Measurements from ENCODE around the gene EHBP1L1.

EHBP1L1 gene

DNA sequence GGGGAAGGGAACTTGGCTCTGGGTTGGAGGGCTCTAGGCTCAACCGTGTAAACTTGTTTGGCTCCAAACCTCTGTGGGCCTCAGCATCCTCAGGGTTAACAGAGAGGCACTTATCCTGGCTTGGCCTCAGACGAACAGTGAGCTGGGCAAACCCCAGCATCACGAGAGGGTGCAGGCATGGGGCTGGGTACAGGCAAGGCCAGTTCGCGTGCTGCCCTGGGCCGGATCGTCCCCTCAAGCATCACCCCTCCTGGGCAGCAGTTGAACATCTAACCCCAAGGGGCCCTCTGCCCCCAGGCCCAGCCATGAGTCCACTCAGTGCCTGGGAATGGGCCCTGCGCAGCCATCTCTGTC lies 1.9 kb downstream of the EHBP1L1 start:
- no peak for DNase-seq (ENCODE audit: low read depth, low spot score)

DNA sequence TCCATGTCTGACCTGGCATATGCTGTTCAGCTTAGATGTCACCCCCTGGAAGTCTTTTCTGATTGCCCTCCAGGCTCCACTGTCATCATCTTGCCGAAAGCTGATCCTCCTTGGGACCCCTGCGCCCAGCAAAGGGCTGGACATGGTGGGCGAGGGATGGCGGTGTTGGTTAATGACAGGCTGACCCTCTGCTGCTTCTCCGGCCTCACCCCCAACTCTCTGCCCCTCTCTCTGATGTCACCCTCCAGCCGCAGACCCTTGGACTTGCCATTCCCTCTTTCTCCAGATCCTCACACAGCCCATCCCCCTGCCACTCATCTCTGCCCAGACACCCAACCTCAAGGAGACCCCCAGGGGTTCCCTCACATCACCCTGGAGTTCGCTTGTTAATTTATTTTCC lies 2.3 kb downstream of the EHBP1L1 start:
- DNase-seq (ENCODE audit: low read depth, low spot score), result no peak

DNA sequence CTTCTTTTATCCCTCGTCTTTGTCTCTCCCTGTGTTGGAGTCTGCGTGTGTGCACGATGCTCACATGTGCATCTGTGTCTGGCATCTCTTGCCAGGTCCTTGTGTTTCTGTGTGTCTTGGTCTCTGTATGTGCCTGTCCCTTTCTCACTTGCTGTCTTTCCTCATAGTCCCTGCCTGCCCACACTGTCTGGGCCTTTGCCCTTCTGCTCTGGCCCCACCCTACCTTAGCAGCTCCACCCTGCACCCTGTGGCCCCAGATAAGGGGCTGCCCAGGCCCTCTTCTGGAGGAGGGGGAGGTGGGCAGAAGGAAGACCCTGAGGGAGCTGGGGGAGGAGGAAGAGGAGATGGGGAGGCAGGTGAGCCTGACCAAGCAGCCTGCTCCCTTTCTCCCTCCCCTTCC lies 2.8 kb downstream of the EHBP1L1 start:
- no peak for DNase-seq (ENCODE audit: low read depth, low spot score)

DNA sequence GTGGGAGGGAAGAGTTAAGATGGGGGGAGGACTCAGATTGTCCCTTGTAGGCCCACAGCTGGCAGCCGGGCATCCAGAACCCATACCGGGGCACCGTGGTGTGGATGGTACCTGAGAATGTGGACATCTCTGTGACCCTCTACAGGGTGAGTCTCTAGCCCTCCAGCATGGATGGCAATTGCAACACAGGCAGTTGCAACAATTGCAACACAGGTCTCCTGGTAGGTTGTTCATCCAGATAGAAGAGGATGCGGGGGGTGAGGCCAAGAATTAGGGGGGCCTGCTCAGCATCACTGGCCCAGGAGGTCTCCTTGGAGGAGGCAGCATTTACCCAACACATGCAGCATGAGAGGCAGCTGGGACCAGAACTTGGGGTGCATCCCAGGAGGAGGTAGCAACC lies 3.4 kb downstream of the EHBP1L1 start:
- DNase-seq (ENCODE audit: low read depth, low spot score), result no peak

DNA sequence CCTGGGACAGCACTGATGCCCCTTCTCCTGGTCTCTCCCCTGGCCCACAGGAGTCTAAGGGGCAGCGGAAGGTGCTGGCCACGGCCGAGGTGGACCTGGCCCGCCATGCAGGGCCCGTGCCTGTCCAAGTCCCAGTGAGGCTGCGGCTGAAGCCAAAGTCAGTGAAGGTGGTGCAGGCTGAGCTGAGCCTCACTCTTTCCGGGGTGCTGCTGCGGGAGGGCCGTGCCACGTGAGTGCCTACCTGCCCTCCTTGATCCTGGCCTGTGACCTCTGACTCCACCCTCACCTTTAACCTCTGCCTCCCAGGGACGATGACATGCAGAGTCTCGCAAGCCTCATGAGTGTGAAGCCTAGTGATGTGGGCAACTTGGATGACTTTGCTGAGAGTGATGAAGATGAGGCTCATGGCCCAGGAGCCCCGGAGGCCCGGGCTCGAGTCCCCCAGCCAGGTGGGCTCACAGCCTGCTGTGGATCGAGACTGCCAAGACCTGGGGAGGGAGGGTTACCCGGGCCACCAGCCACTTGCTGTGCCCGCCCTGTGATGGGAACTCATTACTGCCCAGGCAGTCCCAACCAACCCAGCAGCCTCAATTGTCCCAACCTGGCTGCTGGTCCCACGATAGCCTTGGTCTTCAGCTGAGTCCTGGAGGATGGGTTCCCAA lies 4.3 kb downstream of the EHBP1L1 start:
- no peak for DNase-seq (ENCODE audit: low read depth, low spot score)

DNA sequence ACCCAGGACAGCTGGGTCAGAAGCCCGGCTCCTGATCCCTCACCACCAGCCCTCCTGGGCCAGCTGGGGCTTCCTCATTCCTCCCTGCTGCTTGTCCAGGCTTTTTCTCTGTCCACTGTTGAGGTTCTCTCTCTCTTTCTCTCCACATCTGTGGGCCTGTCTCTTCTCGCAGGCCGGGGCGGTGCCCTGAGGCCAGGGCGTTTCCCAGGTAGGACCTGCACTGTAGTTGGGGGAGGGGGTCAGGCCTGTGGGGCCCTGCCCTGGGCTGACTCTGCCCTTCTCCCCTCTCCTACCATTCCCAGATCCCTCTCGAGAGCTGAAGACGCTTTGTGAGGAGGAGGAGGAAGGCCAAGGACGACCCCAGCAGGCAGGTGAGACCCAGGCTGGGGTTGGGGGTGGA lies 4.9 kb downstream of the EHBP1L1 start:
- DNase-seq (ENCODE audit: low read depth, low spot score), result no peak

DNA sequence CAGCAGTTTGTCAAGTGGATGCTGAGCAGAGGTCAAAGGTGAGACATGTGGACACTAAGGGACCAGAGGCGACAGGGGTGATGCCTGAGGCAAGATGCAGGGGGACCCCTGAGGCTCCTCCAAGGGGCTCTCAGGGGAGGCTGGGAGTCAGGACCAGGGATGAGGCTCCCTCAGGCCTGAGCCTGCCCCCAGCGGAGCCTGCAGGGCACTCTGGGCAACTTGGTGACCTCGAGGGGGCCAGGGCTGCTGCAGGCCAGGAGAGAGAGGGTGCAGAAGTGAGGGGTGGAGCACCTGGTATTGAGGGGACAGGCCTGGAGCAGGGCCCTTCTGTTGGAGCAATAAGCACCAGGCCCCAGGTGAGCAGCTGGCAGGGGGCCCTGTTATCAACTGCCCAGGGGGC lies 6.1 kb downstream of the EHBP1L1 start:
- no peak for DNase-seq (ENCODE audit: low read depth, low spot score)

DNA sequence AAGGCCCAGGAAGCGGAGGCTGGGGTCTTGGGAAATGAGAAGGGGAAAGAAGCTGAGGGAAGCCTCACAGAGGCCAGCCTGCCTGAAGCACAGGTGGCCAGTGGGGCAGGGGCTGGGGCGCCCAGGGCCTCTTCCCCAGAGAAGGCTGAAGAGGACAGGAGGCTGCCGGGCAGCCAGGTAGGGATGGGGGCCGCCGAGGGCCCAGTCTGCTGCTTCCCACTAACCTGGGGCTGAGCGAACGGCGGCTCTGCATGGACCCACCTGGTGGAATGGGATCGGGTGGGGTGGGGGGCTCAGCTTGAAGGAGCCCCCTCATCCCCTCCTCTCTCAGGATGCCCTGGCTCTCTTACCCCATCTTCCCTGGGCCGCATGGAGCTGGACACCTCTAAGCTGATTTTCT lies 7.7 kb downstream of the EHBP1L1 start:
- DNase-seq (ENCODE audit: low read depth, low spot score), result no peak

DNA sequence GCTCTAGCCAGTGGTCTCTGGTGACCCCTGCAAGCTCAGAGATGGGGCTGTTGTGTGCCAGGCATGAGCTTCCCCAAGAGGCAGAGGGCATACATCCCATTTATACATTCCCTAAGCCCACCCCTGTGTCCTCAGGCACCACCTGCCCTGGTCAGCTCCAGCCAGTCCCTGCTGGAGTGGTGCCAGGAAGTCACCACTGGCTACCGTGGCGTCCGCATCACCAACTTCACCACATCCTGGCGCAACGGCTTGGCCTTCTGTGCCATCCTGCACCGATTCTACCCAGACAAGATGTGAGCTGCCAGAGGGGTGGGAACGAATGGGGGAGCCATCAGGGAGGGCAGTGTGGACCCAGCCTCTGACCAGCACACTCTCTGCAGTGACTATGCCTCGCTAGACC lies 8.3 kb downstream of the EHBP1L1 start:
- no peak for DNase-seq (ENCODE audit: low read depth, low spot score)

DNA sequence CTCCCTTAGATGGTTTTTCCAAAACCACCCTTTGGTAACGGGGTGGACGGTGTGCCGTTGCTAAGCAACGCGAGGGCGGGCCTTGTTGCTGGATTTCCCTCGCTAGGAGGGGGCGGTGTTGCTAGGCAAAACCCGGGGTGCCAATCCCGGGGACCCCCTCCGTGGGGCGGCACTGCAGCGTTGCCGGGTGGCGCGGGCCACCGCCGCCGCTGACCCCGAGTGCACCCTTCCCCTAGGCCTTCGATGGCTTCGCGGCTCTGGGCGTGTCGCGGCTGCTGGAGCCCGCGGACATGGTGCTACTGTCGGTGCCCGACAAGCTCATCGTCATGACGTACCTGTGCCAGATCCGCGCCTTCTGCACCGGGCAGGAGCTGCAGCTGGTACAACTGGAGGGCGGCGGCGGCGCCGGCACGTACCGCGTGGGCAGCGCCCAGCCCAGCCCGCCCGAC lies 8.9 kb downstream of the EHBP1L1 start:
- DNase-seq (ENCODE audit: low read depth, low spot score), result no peak

DNA sequence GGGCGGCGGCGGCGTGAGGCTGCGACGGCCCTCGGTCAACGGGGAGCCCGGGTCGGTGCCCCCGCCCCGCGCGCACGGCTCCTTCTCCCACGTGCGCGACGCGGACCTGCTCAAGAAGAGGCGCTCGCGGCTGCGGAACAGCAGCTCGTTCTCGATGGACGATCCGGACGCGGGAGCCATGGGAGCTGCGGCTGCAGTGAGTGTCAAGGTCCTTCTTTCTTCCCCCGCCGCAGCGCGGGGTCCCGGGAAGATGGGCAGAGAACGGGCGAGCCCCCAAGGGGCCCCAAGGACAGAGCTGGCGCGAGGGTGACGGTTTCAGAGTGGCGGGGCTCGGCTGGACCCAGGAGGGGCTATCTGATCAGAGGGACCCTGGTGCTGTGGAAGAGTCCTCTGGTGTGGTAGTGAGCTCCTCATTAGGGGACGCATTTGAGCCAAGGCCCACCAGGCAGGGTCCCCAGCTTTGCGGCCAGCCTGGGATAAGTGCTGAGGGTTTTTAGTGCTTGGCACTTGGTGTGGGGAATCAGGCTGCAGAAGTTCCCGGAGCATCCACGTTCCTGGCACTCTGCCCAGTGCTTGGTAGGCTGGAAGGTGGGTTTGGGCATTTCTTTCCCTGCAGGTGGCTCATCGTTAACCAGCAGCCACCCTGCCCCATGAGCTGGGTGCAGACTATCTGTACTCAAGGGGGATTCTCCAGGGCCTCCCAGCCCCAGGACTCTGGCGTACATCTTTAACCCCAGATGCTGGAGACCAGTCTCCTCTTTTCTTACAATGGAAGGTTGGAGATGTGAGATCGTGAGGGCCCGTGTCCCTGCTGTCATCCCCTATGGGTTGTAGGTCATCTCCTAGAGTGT lies 9.8 kb downstream of the EHBP1L1 start:
- DNase-seq (ENCODE audit: low read depth, low spot score), result no peak

DNA sequence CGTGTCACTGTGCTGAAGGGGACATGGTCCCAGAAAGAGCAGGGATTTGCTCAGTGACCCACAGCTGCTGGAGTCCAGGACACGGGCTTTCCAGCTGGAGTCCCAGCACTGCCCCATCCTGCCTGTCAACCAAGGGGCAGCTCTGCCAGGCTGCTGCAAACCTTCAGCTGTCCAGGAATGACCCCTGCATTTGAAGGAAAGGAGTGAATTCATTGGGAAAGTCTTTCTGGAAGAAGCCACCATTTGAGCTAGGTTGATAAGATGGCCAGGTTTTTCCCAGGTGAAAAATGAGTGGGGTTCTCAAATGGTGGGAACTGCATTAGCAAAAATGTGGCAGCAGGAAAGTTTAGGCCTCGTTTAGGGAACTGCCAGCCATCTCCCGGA lies 10.4 kb downstream of the EHBP1L1 start:
- DNase-seq (ENCODE audit: low read depth, low spot score), result no peak

DNA sequence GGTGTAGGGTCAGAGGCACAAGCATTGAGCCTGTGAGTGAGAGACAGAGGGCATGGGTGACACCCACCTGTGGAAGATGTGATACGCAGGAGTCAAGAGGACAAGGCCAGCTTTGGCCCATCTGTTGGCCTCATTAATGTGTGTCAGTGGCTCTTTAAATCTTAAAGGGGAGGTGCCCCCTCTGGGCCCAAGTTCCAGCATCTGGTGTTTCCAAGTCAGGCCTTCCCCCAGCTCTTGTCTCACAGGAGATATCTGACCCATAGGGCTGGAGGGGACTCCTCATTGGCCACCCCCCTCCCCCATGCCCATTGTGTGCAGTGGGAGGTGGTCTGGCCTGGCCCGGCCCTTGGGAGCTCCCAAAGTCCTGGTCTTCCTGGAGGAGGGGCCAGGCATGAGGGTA lies 10.8 kb downstream of the EHBP1L1 start:
- no peak for DNase-seq (ENCODE audit: low read depth, low spot score)

DNA sequence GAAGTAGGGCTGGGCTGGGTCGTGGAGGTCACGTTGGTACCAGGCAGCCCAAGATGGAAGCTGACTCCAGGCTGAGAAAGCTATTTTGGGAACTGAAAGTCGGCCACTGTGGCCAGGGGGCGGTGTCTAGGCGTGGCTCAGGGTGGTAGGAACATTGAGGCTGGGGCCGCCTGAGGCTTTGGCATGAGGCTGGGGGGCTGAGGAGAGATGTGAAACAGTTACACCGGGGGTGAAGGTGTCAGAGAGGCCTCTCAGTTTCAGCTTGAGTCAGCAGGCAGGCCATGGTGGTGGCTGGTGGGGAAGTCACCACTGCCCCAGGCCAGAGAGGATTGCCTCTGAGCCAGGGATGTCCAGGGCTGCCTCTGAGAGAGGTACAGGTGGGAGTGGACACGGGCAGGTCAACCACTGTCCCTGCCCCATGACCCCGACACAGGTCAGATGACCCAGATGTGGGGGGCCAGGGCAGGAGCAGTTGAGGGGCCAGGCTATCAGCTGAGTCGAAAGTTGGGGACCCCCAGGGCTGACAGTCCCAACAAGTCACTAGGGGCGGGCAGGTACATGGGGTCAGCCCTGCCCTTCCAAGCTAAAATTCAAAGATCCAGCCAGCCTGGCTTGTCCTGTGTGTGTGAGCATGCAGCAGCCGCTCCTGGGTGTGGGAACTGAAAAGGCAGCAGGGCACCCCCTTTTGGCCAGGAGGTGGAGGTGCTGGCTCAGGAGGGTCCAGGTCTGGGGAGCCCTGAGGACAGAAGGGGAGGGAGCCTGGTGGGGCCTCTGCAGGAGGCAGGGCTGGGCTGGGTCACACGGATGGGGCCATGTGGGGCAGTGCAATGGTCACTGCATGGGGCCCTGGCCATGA lies 12.6 kb downstream of the EHBP1L1 start:
- DNase-seq (ENCODE audit: low read depth, low spot score), result no peak

DNA sequence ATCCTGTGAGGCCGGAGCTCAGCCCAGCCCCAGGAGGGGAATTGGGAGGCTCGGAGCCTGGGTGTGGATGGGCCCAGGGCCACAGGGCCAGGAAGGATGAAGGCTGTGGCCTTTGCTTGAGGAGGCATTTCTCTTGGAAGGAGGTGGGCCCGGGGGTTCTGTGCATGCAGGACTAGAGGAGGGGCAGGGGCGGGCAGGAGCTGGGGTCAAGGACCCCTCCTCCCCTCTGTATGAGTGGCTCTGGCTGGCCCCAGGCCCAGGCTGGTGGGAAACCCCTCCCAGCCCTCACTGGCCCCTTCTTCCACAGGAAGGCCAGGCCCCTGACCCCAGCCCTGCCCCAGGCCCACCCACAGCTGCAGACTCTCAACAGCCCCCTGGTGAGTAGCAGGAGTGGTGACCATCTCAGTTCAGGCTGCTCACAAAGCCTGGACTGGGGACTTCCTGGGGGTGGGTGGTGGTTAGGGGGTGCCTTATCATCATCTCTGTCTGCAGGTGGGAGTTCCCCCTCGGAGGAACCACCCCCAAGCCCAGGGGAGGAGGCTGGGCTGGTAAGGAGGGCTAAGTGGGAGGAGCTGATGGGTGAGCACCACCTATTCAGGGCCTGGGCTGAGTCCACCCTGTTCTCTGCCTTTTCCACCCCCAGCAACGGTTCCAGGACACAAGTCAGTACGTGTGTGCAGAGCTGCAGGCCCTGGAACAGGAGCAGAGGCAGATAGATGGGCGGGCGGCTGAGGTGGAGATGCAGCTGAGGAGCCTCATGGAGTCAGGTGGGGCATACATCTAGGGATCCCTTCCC lies 13.8 kb downstream of the EHBP1L1 start:
- DNase-seq (ENCODE audit: low read depth, low spot score), result no peak

DNA sequence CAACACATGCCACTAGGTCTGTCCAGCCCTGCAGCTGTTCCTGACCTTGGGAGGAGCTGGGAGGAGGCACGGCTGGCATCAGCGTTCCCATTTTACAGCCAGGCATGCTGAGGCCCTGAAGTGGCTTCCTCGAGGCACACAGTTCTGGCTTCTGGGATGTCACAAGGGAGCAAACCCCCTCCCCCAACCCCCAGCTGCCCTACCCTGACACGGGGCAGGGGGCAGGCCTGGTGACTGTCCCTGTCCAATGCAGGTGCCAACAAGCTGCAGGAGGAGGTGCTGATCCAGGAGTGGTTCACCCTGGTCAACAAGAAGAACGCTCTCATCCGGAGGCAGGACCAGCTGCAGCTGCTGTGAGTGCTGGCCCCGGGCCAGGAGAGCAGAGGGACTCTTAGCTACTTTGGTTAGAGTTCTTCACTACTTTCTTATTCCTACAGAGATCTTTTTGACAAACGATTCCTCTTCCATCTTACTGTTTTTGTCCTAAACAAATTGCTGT lies 14.4 kb downstream of the EHBP1L1 start:
- no peak for DNase-seq (ENCODE audit: low read depth, low spot score)

DNA sequence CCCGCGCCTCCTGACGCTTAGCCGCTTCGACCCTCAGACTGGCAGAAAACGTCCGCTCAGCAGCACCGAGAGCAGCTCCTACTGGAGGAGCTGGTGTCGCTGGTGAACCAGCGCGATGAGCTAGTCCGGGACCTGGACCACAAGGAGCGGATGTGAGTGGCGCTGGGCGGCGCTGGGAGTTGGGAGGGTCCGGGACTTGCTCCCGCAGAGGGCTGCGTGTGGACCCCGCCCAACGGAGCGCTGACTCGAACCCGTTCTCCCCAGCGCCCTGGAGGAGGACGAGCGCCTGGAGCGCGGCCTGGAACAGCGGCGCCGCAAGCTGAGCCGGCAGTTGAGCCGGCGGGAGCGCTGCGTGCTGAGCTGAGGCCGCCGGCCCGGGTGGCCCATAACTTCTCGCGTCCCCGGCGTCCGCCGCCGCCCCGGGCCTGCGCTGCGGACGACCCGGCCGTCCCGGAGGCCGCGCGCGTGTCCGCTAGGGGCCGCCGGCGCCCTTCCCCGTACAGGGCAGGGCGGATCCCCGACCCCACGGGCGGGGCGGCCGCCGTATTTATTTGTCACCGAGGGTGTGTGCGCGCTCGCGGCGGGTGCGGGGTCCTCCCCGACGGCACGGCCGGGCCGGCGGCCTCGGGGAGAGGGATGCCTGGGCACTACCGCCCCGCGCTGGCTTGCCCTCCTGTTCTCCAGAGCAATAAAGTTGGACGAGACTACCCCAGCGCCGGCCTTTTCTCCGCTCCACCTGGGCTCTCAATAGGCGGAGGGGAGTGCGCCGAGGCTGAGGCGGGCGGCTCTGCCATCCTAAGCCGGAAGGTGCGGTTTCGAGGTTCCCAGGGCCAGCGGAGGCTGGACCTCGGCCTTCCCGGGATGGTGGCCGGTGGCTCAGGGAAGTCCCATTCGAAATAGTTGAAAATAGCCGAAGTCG lies 16.3 kb downstream of the EHBP1L1 start:
- no peak for DNase-seq (ENCODE audit: low read depth, low spot score)

DNA sequence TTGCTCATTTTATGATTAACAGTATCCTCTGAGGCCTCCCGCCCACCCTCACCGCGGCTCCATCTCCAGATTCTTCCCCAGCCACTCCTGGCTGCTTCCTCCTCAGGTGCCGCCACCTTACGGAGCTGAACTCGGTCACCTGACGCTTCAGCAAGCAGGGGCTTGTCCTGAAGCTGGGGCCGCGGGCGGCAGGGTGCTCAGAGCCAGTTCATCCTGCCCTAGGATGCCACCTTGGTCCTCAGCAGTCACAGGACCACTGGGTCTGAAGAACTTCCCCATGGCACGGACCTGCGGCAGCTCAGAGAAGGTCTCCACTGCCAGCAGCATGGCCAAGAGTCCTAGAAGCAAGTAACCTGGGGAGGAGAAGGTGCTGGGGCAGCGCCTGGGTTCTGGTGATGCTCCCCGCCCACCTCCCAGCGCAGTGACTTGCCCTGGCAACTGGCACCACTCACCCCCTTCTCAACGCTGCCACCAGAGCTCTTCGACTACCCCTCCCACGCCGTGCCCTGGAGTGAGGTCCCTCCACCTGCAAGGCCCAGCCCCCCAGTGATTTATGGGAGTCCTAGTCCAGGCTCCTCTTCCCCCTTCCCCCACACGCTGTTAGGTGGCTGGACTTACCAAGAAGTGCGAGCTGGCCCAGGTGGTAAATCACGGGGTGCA lies 17.1 kb downstream of the EHBP1L1 start:
- no peak for DNase-seq (ENCODE audit: low read depth, low spot score)

DNA sequence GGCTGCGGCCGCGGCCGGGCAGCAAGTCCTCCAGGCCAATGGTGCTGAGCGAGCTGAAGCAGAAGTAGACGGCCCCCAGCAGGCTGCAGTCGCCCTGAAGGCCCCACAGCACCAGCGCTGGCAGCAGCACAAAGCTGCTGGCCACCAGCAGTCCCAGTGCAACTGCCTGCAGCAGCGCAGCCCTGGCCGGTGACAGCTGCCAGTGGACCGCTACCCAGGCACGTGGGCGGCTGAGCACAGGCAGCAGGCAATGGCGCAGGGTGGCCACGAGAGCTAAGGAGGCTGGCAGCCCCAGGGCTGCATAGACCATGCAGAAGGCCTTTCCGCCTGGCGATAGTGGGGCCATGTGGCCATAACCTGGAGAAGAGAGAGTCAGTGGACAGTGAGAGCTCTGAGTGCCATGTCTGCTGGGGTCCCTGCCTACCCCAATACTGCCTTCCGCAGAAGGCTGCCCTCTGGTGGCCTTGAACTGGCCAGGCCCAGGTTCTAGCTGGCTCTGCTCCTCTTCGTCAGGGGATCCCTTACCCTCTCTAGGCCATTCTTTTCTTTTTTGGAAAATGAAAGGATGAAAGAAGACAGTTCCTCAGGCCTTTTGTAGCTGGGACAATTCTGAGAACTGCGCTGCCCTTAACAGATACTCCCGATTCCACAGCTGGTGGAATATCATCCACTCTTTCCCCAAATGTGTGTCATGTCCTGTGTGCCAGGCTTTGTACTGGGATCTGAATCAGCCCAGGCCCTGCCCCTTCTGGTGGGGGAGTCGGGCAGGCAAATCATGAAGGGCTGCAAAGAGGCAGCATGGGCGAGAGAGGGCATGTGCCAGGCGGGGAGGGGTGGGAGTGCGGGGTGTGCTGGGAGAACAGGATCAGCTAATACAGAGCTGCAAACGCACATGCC lies 17.9 kb downstream of the EHBP1L1 start:
- no peak for DNase-seq (ENCODE audit: low read depth, low spot score)

Data from iPS DF 19.7 (cell line).